Measurements from ENCODE around the gene FARP1.
A peak's percentile ranks its signal among the peaks of the same experiment; 100 is the strongest.

Gene FARP1

DNA sequence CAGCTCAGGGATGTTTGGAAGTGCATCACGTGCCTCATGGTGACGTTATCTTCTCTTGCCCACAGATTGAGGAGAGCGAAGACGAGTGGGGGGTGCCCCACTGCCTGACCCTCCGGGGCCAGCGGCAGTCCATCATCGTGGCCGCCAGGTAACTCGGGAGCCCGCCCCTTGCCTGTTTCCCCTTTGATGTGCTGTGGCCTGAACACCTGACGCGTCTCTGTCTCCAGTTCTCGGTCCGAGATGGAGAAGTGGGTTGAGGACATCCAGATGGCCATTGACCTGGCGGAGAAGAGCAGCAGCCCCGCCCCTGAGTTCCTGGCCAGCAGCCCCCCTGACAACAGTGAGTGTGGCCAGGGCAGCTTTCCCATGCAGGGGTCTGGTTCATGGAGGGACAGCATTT is 297.0 kb downstream of the FARP1 start:
- DNase-seq: no peak

DNA sequence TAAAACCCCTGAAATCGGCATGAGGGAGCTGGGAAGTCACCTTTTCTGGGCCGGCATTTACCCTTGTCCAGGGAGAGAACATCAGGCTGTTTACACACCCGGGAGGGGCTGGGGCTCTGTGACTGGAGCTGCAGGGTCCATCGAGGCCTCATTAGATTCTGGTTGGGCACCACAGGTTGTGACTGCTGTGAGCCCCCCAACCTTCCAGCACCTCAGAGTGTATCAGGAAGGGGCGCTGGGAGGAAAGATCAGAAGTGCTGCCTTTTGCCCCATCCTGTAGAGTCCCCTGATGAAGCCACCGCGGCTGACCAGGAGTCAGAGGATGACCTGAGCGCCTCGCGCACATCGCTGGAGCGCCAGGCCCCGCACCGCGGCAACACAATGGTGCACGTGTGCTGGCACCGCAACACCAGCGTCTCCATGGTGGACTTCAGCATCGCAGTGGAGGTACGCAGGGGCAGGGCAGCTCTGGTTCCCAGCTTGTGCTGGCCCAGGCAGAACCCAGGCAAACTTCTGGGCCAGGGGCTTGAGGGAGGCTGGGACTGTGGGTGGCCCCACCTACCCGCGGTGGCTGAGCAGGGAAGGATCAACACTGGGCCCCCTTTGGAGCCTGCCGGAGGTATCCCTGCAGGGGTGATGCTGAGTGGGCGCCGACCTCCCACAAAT is 297.6 kb downstream of the FARP1 start:
- no peak for DNase-seq

- DNase-seq: no peak
Measured at GRCh38 chr13:98441056-98441676, 298.3 kb downstream of the FARP1 start.

- DNase-seq: no peak
Measured at GRCh38 chr13:98442391-98443230, 299.7 kb downstream of the FARP1 start.

DNA sequence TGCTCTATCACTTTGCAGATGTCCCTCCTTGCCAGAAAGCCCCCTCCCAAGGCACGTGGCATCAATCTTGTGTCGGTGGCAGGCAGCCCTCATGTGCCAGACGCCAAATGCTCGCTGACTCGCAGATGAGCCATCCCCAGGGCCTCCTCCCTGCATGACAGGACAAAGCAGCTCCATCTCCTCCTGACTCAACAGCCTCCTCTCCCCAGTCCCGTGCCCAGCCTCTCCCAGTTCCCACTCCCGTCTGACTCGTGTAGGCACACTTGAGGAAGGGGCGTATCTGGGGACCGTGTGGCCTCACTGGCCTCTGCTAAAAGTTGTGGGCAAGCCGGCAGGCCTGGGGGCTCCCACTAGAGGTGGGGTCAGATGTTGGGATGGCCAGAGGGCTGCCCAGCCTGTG is 300.4 kb downstream of the FARP1 start:
- DNase-seq: no peak

- no peak for DNase-seq
Measured at GRCh38 chr13:98443800-98444325, 301.0 kb downstream of the FARP1 start.

GRCh38 chr13:98444381-98444780 is 301.5 kb downstream of the FARP1 start:
- DNase-seq: no peak

- DNase-seq: peak in 49 of 58 donors; percentile 6 to 81 (median 36)
Measured at GRCh38 chr13:98445340-98446233, 302.7 kb downstream of the FARP1 start.

GRCh38 chr13:98446234-98446621 is 303.3 kb downstream of the FARP1 start:
- DNase-seq: no peak

GRCh38 chr13:98447130-98447529 is 304.2 kb downstream of the FARP1 start:
- DNase-seq: no peak

GRCh38 chr13:98447881-98448641 is 305.2 kb downstream of the FARP1 start:
- peak in 44 of 58 donors; percentile 11 to 78 (median 39) for DNase-seq

DNA sequence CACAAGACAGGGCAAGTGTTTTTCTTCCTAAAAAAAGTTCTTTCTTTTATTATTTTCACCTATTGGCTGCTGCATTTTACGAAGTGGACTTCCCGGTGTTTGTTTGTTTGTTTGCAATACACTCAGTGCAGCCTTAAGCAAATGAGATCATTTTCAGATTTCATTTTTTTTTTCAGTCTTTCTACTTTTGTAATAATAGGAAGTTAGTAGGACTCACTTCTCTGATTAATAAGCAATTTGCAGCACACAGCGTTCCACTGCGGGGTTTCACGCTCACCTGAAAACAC is 305.7 kb downstream of the FARP1 start:
- no peak for DNase-seq

DNA sequence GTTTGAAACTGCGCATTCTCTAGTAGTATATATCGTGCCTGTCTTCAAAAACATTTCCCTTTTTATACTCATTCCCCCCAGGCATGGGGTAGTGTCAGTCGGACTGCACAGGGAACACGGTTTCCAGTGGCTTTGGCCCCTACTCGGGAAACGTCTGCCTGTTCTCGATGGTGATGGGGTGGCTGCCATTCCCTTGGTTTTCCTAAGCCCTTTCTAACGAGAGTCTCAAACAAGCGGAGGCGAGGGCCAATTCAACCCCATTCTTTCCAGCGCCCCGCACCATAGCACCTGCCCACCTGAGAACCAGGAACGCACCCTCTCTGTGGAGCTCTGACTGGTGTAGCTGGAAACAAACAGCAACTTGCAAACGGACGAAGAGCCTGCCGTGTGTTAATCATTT is 306.4 kb downstream of the FARP1 start:
- DNase-seq: no peak

- DNase-seq: no peak
Measured at GRCh38 chr13:98450026-98450425, 307.1 kb downstream of the FARP1 start.

- DNase-seq: peak in 43 of 58 donors; percentile 21 to 79 (median 46)
Measured at GRCh38 chr13:98450539-98451111, 307.7 kb downstream of the FARP1 start.

GRCh38 chr13:98451676-98452470 is 309.0 kb downstream of the FARP1 start:
- DNase-seq: peak in 51 of 58 donors; percentile 11 to 86 (median 48)

GRCh38 chr13:98452851-98453843 is 310.3 kb downstream of the FARP1 start:
- no peak for DNase-seq

DNA sequence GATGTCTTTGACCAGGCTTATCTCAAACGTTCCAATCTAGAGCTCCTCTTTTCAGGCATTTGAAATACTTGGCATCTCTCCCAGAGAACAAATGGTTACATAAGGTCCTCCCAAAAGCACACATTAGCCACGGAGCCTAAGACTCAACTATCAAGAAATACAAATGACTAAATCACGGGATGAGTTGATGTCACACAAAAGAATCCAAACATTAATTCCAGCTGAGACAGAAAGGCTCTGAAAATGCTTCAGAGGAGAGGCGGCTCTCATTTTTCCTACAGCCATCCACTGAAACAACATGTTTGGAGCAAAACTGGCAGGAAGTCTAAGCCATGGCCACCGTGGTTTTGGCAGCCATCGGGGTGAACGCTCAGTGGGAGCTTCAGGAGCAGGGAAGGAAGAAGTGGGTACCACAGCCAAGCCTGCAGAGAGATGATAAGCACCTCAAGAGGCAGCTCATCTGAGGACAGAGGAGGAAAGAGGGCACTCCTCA is 311.5 kb downstream of the FARP1 start:
- DNase-seq: peak in 16 of 58 donors; percentile 10 to 70 (median 28)

All from anterior cingulate cortex (tissue), 58 donors.